Upper lobe of left lung (tissue), 6 donors: ENCODE data around the gene PLXND1. TPM values are rescaled to one million over a fixed set of nuclear protein-coding genes. Genes with fewer than 3 reads are reported as not detected.

Experiments used
- ATAC-seq, 2 donors: fragments of 200-7000 bp; cut with Tn5 transposase; one replicate each; pipeline ENCODE4 v1.9.1; 2022; ENCODE audit warnings: mild to moderate bottlenecking in 2 of 2, moderate library complexity in 2 of 2; ENCODE audit not compliant: low FRiP score in 2 of 2
- DNase-seq, 2 donors: peaks; one replicate each; pipeline ENCODE4 v3.0.0-alpha.2; 2019 to 2020
- H3K27ac ChIP-seq, 4 donors: fragments of 200-600 bp; sonication (generic); one replicate each; pipeline ENCODE4 v1.5.1; 2016 to 2019
- H3K27me3 ChIP-seq, 4 donors: fragments of 200-600 bp; sonication (generic); one replicate each; pipeline ENCODE4 v1.5.1; 2017 to 2019
- H3K36me3 ChIP-seq, 4 donors: fragments of 200-600 bp; sonication (generic); one replicate each; pipeline ENCODE4 v1.5.1; 2016 to 2019
- H3K4me1 ChIP-seq, 4 donors: fragments of 200-600 bp; sonication (generic); one replicate each; pipeline ENCODE4 v1.5.1; 2018 to 2019
- H3K4me3 ChIP-seq, 4 donors: fragments of 200-600 bp; sonication (generic); one replicate each; pipeline ENCODE4 v1.5.1; 2017 to 2019; ENCODE audit warnings: mild to moderate bottlenecking in 2 of 4, moderate library complexity in 1 of 4
- H3K9me3 ChIP-seq, 4 donors: fragments of 200-600 bp; sonication (generic); one replicate each; pipeline ENCODE4 v1.5.1; 2018 to 2019
- EP300 ChIP-seq, 4 donors: sonication (generic); formaldehyde crosslinking; IDR thresholded peaks; one replicate each; pipeline ENCODE4 v1.5.1; 2017; ENCODE audit warnings: antibody characterized with exemption in 4 of 4, control low read depth in 2 of 4
- POLR2A ChIP-seq, 4 donors: fragments of 450-650 bp; IDR thresholded peaks; one replicate each; pipeline ENCODE4 v1.5.1; 2016 to 2017; ENCODE audit warnings: antibody characterized with exemption in 4 of 4, mild to moderate bottlenecking in 2 of 4
- POLR2AphosphoS5 ChIP-seq, 2 donors: sonication (generic); formaldehyde crosslinking; IDR thresholded peaks; one replicate each; pipeline ENCODE4 v1.5.1; 2017; ENCODE audit warnings: antibody characterized with exemption in 2 of 2
- WGBS, 2 donors: methylation state at CpG; one replicate each; pipeline ENCODE4 v1.1.5; 2017 to 2018; 5-methylcytosine and 5-hydroxymethylcytosine counted together
- total RNA-seq, 6 donors: library from RNA; depleted of rRNA in 4 of 6; stranded (reverse); fragments of >200 nt in 4 of 6; gene quantifications; one replicate each; pipeline versions ENCODE4 v1.1.0 to v1.2.1, GENCODE V29; 2016 to 2021
- TF ChIP-seq, protein P1 (sequence below), 6 experiments: fragments of 450-650 bp in 4 of 6; fragments of 200-600 bp in 2 of 6; sonication (generic) in 2 of 6; IDR thresholded peaks; one replicate each; pipeline ENCODE4 v1.5.1; 2016 to 2019; ENCODE audit warnings: antibody characterized with exemption in 6 of 6
- donor health status: DM: no; HTN: no; CAD: no; lungs with moderate emphysema.
- donor health status: DM: no; HTN: yes; CAD: no; lungs with severe emphysema.

PLXND1 gene
- total RNA-seq, 6 donors from 2014 or later = 95.3 to 607 (median 227) TPM

DNA sequence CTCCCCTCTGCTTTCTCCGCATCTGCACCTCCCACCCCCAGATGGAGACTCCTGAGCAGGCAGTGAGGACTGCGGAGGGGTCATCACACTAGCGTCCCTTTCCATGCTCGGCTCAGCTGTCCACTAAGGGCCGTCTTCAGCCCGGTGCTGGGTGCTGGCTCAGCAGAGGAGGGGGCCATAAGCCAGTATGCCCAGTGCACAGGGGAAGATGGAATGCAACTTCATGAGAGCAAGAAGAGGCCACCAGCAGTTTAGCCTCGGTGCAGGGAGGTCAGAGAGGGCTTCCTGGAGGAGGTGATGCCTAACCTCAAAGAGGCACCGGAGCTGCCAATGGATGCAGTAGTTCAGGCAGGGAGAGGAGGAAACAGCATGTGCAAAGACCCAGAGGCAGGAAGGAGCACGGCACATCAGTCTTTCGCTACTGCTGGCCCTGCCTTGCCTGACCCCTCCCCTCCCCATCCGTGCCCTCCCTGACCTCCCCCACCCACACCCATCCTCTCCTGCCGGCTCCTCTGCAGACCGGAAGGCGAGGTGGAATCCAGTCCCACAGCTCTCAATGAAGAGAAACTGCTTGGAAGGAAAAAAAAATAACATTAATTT, 15.2 kb upstream of the PLXND1 start:
- Histone ChIP-seq H3K9me3 (no peaks in the 10 kb centered on the region), H3K36me3 (no peaks in the 10 kb centered on the region), H3K27ac (peak overlapping the region; percentile 93 to 99 (median 97)), H3K27me3 (no peaks in the 10 kb centered on the region), H3K4me3 (no peak overlapping the region), H3K4me1 (peaks cover 74 to 98% (median 90%) of the 10 kb centered on the region in 4 donors)
- ATAC-seq (no peak), DNase-seq (no peak)
- 72 to 75% methylated on average over 14 of the region's 14 CpGs for WGBS, 2 donors
- TF ChIP-seq, protein P1, sequence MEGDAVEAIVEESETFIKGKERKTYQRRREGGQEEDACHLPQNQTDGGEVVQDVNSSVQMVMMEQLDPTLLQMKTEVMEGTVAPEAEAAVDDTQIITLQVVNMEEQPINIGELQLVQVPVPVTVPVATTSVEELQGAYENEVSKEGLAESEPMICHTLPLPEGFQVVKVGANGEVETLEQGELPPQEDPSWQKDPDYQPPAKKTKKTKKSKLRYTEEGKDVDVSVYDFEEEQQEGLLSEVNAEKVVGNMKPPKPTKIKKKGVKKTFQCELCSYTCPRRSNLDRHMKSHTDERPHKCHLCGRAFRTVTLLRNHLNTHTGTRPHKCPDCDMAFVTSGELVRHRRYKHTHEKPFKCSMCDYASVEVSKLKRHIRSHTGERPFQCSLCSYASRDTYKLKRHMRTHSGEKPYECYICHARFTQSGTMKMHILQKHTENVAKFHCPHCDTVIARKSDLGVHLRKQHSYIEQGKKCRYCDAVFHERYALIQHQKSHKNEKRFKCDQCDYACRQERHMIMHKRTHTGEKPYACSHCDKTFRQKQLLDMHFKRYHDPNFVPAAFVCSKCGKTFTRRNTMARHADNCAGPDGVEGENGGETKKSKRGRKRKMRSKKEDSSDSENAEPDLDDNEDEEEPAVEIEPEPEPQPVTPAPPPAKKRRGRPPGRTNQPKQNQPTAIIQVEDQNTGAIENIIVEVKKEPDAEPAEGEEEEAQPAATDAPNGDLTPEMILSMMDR (IDR thresholded peaks at IDR 0.05) = no peak
- TF ChIP-seq POLR2AphosphoS5 (IDR thresholded peaks at IDR 0.05) = no peak
- no peak for TF ChIP-seq POLR2A (IDR thresholded peaks at IDR 0.05)
- no peak for TF ChIP-seq EP300 (IDR thresholded peaks at IDR 0.05)

DNA sequence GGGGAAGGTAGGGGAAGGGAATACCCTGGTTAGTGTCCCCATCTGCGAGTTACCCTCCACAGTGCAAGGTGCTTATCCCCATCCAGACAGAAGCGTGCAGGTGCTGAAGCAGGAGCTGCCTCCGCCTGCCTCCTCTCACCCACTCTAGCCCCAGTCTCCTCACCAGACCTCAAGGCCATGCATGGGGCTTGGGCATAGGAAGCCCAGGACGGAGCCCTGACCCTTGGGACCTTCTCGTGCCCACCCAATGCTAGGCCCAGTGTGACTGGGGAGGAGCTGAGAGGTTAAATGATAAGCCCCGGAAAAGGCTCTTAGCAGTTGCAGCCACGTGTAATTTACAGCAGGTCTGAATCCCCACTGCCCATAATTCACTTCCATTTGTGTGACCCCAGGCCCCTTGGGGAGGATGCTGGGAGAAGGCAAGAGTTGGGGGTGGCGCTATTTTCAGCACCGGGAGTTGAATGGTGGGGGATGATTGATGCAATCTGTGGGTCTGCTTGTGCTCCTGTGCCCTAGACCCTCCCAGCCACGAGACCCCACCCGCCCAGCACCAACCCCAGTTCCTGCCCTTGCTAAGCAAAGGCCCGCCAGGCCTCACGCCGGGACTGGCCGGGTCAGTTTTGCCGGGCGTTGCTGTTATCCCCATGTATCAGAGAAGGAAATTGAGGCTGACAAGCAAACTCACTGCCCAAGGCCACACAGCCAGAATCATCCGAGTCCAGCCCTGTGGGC, 14.5 kb upstream of the PLXND1 start:
- Histone ChIP-seq H3K36me3 (no peaks in the 10 kb centered on the region), H3K27me3 (no peaks in the 10 kb centered on the region), H3K27ac (peak overlapping the region; percentile 26 to 99 (median 94)), H3K9me3 (no peaks in the 10 kb centered on the region), H3K4me3 (no peak overlapping the region), H3K4me1 (peaks cover 76 to 98% (median 91%) of the 10 kb centered on the region in 4 donors)
- no peak for TF ChIP-seq POLR2AphosphoS5 (IDR thresholded peaks at IDR 0.05)
- TF ChIP-seq EP300 (IDR thresholded peaks at IDR 0.05) = no peak
- TF ChIP-seq, protein P1 (IDR thresholded peaks at IDR 0.05) = no peak
- TF ChIP-seq POLR2A (IDR thresholded peaks at IDR 0.05) = no peak
- ATAC-seq = no peak
- WGBS, 2 donors = 74 to 84% methylated on average over 11 to 18 of the region's 18 CpGs
- no peak for DNase-seq

- WGBS, 2 donors = 70 to 76% methylated on average over 2 to 5 of the region's 6 CpGs
- H3K4me3 ChIP-seq = no peak overlapping the region
- no peak for TF ChIP-seq POLR2AphosphoS5 (IDR thresholded peaks at IDR 0.05)
- no peak for TF ChIP-seq EP300 (IDR thresholded peaks at IDR 0.05)
- no peak for TF ChIP-seq POLR2A (IDR thresholded peaks at IDR 0.05)
- TF ChIP-seq, protein P1 (IDR thresholded peaks at IDR 0.05) = no peak
- H3K4me1 ChIP-seq = peaks cover 76 to 98% (median 91%) of the 10 kb centered on the region in 4 donors
- no peaks in the 10 kb centered on the region for H3K27me3 ChIP-seq
- H3K36me3 ChIP-seq = no peaks in the 10 kb centered on the region
- ATAC-seq = peak in 1 of 2 donors; percentile 11
- H3K9me3 ChIP-seq = no peaks in the 10 kb centered on the region
- H3K27ac ChIP-seq = peak overlapping the region; percentile 73 to 86 (median 84)
- DNase-seq = peak in 1 of 2 donors; percentile 60
These were observed 13.3 kb upstream of the PLXND1 start for GRCh38 chr3:129619726-129620162.

DNA sequence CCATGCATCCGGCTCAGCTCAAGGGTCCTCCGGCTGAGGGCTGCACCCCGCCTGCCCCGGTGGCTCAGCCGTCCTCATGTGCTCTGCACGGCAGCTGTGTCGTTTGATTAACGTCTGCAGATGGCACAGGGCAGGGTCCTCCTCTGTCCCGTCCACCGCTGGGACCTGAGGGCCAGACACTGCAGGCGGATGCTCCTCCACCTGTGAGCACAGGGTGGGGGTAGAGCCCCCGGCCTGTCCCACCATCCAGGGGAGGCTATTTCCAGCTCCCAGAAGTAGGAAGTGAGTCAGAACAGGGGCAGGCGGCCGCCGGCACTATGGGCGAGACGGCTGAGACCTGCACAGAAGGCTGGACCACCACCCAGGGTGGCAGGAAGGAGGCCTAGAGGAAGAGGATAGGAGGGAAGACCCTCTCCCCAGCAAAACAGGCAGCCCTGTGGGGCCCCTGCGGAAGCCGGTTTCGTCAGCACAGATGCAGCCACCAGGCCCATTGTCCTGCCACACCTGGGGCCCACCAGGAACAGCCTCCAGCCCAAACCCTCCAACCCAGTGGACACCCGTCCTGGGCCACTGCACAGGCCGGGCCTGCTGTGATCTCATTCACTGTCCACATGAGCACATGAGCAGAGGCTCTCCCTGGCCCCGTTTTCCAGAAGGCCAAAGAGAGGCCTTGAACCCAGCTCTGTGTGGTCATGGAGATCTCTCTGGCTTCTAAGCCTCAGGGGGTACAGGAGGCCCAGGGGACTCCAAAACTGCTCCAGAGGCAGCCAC, 12.6 kb upstream of the PLXND1 start:
- H3K9me3 ChIP-seq = no peaks in the 10 kb centered on the region
- H3K36me3 ChIP-seq = no peaks in the 10 kb centered on the region
- TF ChIP-seq EP300 (IDR thresholded peaks at IDR 0.05) (no peak), POLR2A (IDR thresholded peaks at IDR 0.05) (no peak), POLR2AphosphoS5 (IDR thresholded peaks at IDR 0.05) (no peak)
- TF ChIP-seq, protein P1 (IDR thresholded peaks at IDR 0.05) = no peak
- H3K4me3 ChIP-seq = no peak overlapping the region
- H3K27me3 ChIP-seq = no peaks in the 10 kb centered on the region
- H3K4me1 ChIP-seq = peaks cover 76 to 97% (median 90%) of the 10 kb centered on the region in 4 donors
- ATAC-seq (no peak), DNase-seq (peak in 1 of 2 donors; percentile 75)
- H3K27ac ChIP-seq = peak overlapping the region; percentile 73 to 86 (median 84)
- 51 to 68% methylated on average over 4 to 16 of the region's 23 CpGs for WGBS, 2 donors
